ENCODE measurements around the gene AMHR2.

- TF ChIP-seq EZH2phosphoT487 (IDR thresholded peaks at IDR 0.05; ENCODE audit: low read depth) = no peak
- TF ChIP-seq CTCF (IDR thresholded peaks at IDR 0.05; ENCODE audit: low read depth, low read length) = no peak
Observed at GRCh38 chr12:53388932-53389331, 34.7 kb upstream of the AMHR2 start.

Data from OCI-LY3 (cell line).